ENCODE results near the gene SMIM20. TPM values are rescaled to one million over a fixed set of nuclear protein-coding genes. Genes with fewer than 3 reads are reported as not detected.

Gene SMIM20
- total and polyA plus RNA-seq, 9 of the 15 experiments (the other 6 are each of a cell fraction or from before 2014, with no cell fraction given), result 25.1 to 51.0 (median 38.9) TPM

DNA sequence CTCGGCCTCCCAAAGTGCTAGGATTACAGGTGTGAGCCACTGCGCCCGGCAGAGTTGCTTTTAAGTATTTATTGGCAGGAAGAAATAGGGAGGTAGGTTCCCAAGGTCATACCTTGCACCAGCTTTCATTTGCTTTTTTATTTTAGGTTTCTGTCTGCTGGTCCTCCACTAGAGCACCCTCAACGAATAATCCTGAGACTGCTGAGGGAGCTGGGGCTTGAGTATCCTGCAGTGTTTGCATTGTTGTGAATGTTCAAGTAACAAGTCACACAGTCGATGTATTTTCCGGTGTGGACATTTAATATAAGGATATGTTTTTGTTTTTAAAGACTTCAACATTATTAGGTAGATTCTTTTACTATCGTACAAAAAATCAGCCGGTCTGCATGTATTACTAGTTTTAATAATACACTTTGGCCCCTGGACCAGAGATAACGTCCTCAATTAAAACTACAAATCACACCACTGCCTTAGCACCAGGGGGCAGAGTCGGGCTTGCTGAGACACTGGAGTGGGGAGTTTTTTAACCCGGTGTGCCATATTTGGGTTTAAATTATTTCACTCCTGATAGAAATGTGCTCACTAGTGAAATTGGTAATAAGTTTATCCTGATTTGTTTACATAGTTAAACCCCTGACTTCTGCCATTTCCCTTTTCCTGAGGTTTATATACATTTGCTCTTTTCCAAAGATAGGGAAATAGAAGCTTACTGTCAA, 11.6 kb downstream of the SMIM20 start (continued):
- TF ChIP-seq, protein P1, sequence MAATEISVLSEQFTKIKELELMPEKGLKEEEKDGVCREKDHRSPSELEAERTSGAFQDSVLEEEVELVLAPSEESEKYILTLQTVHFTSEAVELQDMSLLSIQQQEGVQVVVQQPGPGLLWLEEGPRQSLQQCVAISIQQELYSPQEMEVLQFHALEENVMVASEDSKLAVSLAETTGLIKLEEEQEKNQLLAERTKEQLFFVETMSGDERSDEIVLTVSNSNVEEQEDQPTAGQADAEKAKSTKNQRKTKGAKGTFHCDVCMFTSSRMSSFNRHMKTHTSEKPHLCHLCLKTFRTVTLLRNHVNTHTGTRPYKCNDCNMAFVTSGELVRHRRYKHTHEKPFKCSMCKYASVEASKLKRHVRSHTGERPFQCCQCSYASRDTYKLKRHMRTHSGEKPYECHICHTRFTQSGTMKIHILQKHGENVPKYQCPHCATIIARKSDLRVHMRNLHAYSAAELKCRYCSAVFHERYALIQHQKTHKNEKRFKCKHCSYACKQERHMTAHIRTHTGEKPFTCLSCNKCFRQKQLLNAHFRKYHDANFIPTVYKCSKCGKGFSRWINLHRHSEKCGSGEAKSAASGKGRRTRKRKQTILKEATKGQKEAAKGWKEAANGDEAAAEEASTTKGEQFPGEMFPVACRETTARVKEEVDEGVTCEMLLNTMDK (IDR thresholded peaks at IDR 0.05; ENCODE audit: borderline replicate concordance, insufficient read depth, low read depth, low read length, poor library complexity, severe bottlenecking), result peak; percentile 24
- TF ChIP-seq NFIC (IDR thresholded peaks at IDR 0.05), result no peak
- TF ChIP-seq NCOA2 (IDR thresholded peaks at IDR 0.05; ENCODE audit: partially characterized antibody in 2 of 2), result no peak
- TF ChIP-seq CSDE1 (IDR thresholded peaks at IDR 0.05), result no peak
- no peak for TF ChIP-seq SRSF1 (IDR thresholded peaks at IDR 0.05; ENCODE audit: low read depth, low read length)
- TF ChIP-seq, protein P2, sequence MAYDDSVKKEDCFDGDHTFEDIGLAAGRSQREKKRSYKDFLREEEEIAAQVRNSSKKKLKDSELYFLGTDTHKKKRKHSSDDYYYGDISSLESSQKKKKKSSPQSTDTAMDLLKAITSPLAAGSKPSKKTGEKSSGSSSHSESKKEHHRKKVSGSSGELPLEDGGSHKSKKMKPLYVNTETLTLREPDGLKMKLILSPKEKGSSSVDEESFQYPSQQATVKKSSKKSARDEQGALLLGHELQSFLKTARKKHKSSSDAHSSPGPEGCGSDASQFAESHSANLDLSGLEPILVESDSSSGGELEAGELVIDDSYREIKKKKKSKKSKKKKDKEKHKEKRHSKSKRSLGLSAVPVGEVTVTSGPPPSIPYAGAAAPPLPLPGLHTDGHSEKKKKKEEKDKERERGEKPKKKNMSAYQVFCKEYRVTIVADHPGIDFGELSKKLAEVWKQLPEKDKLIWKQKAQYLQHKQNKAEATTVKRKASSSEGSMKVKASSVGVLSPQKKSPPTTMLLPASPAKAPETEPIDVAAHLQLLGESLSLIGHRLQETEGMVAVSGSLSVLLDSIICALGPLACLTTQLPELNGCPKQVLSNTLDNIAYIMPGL (CRISPR knock-in tag; IDR thresholded peaks at IDR 0.05), result no peak
- TF ChIP-seq RBBP5 (IDR thresholded peaks at IDR 0.05; ENCODE audit: borderline replicate concordance, insufficient read depth, low read length, poor library complexity, severe bottlenecking), result no peak
- no peak for TF ChIP-seq SMARCA4 (IDR thresholded peaks at IDR 0.05)
- no peak for TF ChIP-seq NFXL1 (CRISPR knock-in tag; IDR thresholded peaks at IDR 0.05)
